Measurements from ENCODE around the gene CFTR. TPM values are rescaled to one million over a fixed set of nuclear protein-coding genes. Genes with fewer than 3 reads are reported as not detected.

The CFTR gene
- total and polyA plus RNA-seq, 9 donors = 0.12 to 2.4 (median 0.71) TPM; not detected in 3

DNA sequence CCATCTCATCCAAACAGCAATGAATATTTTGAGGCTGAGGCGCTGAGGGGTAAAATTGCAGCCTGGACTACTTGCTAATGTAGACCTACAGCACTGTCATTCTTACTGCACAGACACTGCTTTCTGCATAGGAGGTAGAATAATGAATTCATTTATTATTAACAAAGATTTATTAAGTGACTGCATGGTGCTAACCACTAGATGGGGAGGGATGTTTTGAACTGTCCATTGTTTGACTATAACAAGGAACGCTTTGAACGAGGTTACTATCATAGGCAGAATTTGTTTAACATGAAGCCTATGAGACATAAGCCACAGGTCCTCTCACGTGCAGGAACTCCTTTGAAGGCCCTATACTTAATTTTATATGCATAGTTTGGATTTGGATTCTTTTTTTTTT is 143.8 kb downstream of the CFTR start:
- Histone ChIP-seq H3K27me3 (no peaks in the 10 kb centered on the region), H3K4me3 (no peak overlapping the region), H3K4me1 (ENCODE audit: insufficient read depth) (no peaks in the 10 kb centered on the region), H3K9me3 (no peaks in the 10 kb centered on the region), H3K27ac (no peak overlapping the region), H3K36me3 (no peaks in the 10 kb centered on the region)
- intact Hi-C loops (cut with DNase I) = no loop called here
- no peak for TF ChIP-seq POLR2A (IDR thresholded peaks at IDR 0.05)
- TF ChIP-seq CTCF (IDR thresholded peaks at IDR 0.05) = no peak
- TF ChIP-seq EP300 (IDR thresholded peaks at IDR 0.05) = no peak
- no peak for DNase-seq
- WGBS, 3 donors = 76 to 81% (median 80%) methylated on average over 4 of the region's 4 CpGs

- H3K27me3 ChIP-seq = no peaks in the 10 kb centered on the region
- intact Hi-C loops (cut with DNase I) = no loop called here
- no peak for TF ChIP-seq CTCF (IDR thresholded peaks at IDR 0.05)
- no peak for TF ChIP-seq POLR2A (IDR thresholded peaks at IDR 0.05)
- TF ChIP-seq EP300 (IDR thresholded peaks at IDR 0.05) = no peak
- no peaks in the 10 kb centered on the region for H3K9me3 ChIP-seq
- H3K27ac ChIP-seq = no peak overlapping the region
- DNase-seq = no peak
- no peak overlapping the region for H3K4me3 ChIP-seq
- 80 to 86% (median 81%) methylated on average over 4 of the region's 4 CpGs for WGBS, 3 donors
- H3K36me3 ChIP-seq = no peaks in the 10 kb centered on the region
- H3K4me1 ChIP-seq (ENCODE audit: insufficient read depth) = no peaks in the 10 kb centered on the region
Measured at GRCh38 chr7:117630501-117630900, 150.7 kb downstream of the CFTR start.

- WGBS, 3 donors = 83 to 92% (median 86%) methylated on average over 1 of the region's 1 CpG
- Histone ChIP-seq H3K4me3 (no peak overlapping the region), H3K4me1 (ENCODE audit: insufficient read depth) (no peaks in the 10 kb centered on the region), H3K36me3 (no peaks in the 10 kb centered on the region), H3K9me3 (no peaks in the 10 kb centered on the region), H3K27me3 (no peaks in the 10 kb centered on the region), H3K27ac (no peak overlapping the region)
- DNase-seq = no peak
- intact Hi-C loops (cut with DNase I) = no loop called here
- no peak for TF ChIP-seq EP300 (IDR thresholded peaks at IDR 0.05)
- no peak for TF ChIP-seq CTCF (IDR thresholded peaks at IDR 0.05)
- TF ChIP-seq POLR2A (IDR thresholded peaks at IDR 0.05) = no peak
Measured at GRCh38 chr7:117630907-117631564, 151.2 kb downstream of the CFTR start.

- WGBS, 3 donors = 89 to 98% (median 94%) methylated on average over 3 of the region's 3 CpGs
- Histone ChIP-seq H3K4me1 (ENCODE audit: insufficient read depth) (no peaks in the 10 kb centered on the region), H3K36me3 (no peaks in the 10 kb centered on the region), H3K4me3 (no peak overlapping the region), H3K27ac (no peak overlapping the region), H3K27me3 (no peaks in the 10 kb centered on the region), H3K9me3 (no peaks in the 10 kb centered on the region)
- no peak for DNase-seq
- intact Hi-C loops (cut with DNase I) = no loop called here
- TF ChIP-seq EP300 (IDR thresholded peaks at IDR 0.05) = no peak
- no peak for TF ChIP-seq POLR2A (IDR thresholded peaks at IDR 0.05)
Measured at GRCh38 chr7:117631652-117632051, 151.8 kb downstream of the CFTR start.

DNA sequence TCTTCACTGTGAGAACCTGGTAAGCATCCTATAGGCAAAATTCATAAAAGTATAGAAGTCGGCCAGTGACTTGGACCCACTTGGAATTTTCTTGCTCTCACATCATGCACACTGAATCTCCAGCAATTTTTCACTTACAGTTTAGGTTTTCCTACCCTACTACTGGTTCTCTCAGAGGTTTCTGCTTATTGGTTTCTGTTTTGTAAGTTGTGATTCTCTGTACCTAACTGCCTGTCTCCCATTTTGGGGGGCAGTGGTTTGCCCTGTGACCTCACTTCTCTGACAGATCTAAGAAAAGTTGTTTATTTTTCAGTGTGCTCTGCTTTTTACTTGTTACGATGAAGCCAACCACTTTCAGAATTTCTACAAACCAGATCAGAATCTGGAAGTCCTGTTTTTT is 158.1 kb downstream of the CFTR start:
- no peak for DNase-seq
- H3K4me1 ChIP-seq (ENCODE audit: insufficient read depth) = no peaks in the 10 kb centered on the region
- TF ChIP-seq POLR2A (IDR thresholded peaks at IDR 0.05) (no peak), EP300 (IDR thresholded peaks at IDR 0.05) (no peak), CTCF (IDR thresholded peaks at IDR 0.05) (no peak)
- intact Hi-C loops (cut with DNase I) = no loop called here
- no peaks in the 10 kb centered on the region for H3K9me3 ChIP-seq
- no peak overlapping the region for H3K27ac ChIP-seq
- H3K4me3 ChIP-seq = no peak overlapping the region
- 85 to 92% (median 89%) methylated on average over 2 of the region's 2 CpGs for WGBS, 3 donors
- H3K36me3 ChIP-seq = no peaks in the 10 kb centered on the region
- H3K27me3 ChIP-seq = no peaks in the 10 kb centered on the region

Data from ovary (tissue), 9 donors.